OCI-LY1 (cell line): ENCODE data around the gene CCL1.

ENCODE experiments used
- H2AFZ ChIP-seq: fragments of 200-600 bp; sonication (generic), shearing (Covaris generic); 2 replicates; pipeline ENCODE4 v1.6.0; 2014; ENCODE audit warnings: antibody characterized with exemption, mild to moderate bottlenecking, low read length
- H3F3A ChIP-seq: fragments of 200-600 bp; sonication (generic), shearing (Covaris generic); 2 replicates; pipeline ENCODE4 v1.6.0; 2014; ENCODE audit warnings: mild to moderate bottlenecking, antibody characterized with exemption, low read length, moderate library complexity; ENCODE audit not compliant: insufficient read depth
- H3K27ac ChIP-seq: fragments of 200-600 bp; sonication (generic); 2 replicates; pipeline ENCODE4 v1.5.1; 2014; ENCODE audit warnings: low read length, mixed run types, mild to moderate bottlenecking, low read depth; ENCODE audit not compliant: poor library complexity, severe bottlenecking
- H3K27me3 ChIP-seq: fragments of 200-600 bp; sonication (generic); 2 replicates; pipeline ENCODE4 v1.6.0; 2014; ENCODE audit warnings: antibody characterized with exemption, mild to moderate bottlenecking, low read length, moderate library complexity; ENCODE audit not compliant: insufficient read depth
- H3K36me3 ChIP-seq: fragments of 200-600 bp; sonication (generic); 2 replicates; pipeline ENCODE4 v1.6.1; 2014; ENCODE audit warnings: mild to moderate bottlenecking, antibody characterized with exemption, low read length, moderate library complexity, mixed read lengths; ENCODE audit not compliant: insufficient read depth
- H3K4me1 ChIP-seq: fragments of 200-600 bp; sonication (generic); 2 replicates; pipeline ENCODE4 v1.5.1; 2014; ENCODE audit warnings: mild to moderate bottlenecking, low read length, moderate library complexity; ENCODE audit not compliant: insufficient read depth, severe bottlenecking
- H3K4me2 ChIP-seq: fragments of 200-600 bp; sonication (generic), shearing (Covaris generic); 2 replicates; pipeline ENCODE4 v1.6.1; 2014; ENCODE audit warnings: low read length
- H3K4me3 ChIP-seq: fragments of 200-600 bp; sonication (generic); 2 replicates; pipeline ENCODE4 v1.5.1; 2014; ENCODE audit warnings: low read length, low read depth, mild to moderate bottlenecking, mixed read lengths; ENCODE audit not compliant: poor library complexity, severe bottlenecking
- H3K79me2 ChIP-seq: fragments of 200-600 bp; shearing (Covaris generic); 2 replicates; pipeline ENCODE4 v1.6.1; 2016; ENCODE audit warnings: mixed run types, low read length, mixed read lengths; ENCODE audit not compliant: insufficient read depth
- H3K9ac ChIP-seq: fragments of 200-600 bp; sonication (generic), shearing (Covaris generic); 2 replicates; pipeline ENCODE4 v1.6.1; 2014; ENCODE audit warnings: mild to moderate bottlenecking, low read length, mixed read lengths
- H3K9me2 ChIP-seq: fragments of 200-600 bp; sonication (generic), shearing (Covaris generic); 2 replicates; pipeline ENCODE4 v1.6.1; 2014; ENCODE audit warnings: low read depth, mild to moderate bottlenecking, low read length, mixed read lengths
- H3K9me3 ChIP-seq: fragments of 200-600 bp; shearing (Covaris generic); 2 replicates; pipeline ENCODE4 v1.6.1; 2014; ENCODE audit warnings: low read length, mixed read lengths
- H4K20me1 ChIP-seq: fragments of 200-600 bp; sonication (generic), shearing (Covaris generic); 2 replicates; pipeline ENCODE4 v1.6.0; 2016; ENCODE audit warnings: mild to moderate bottlenecking, low read length; ENCODE audit not compliant: insufficient read depth
- CTCF ChIP-seq: fragments of 200-600 bp; sonication (generic), shearing (Covaris generic); IDR thresholded peaks from 2 replicates; pipeline ENCODE4 v1.5.1; 2017; ENCODE audit warnings: mild to moderate bottlenecking, antibody characterized with exemption, low read length, moderate library complexity, mixed read lengths
- EZH2 ChIP-seq: fragments of 200-600 bp; sonication (generic), shearing (Covaris generic); IDR thresholded peaks from 2 replicates; pipeline ENCODE4 v1.8.0; 2017; ENCODE audit warnings: borderline replicate concordance, mixed run types, mild to moderate bottlenecking, antibody characterized with exemption, low read length, moderate library complexity, mixed read lengths

The CCL1 gene

GRCh38 chr17:34321964-34322363, 41.1 kb downstream of the CCL1 start:
- Histone ChIP-seq H3K4me2 (no peak overlapping the region), H3F3A (no peaks in the 10 kb centered on the region), H2AFZ (no peak overlapping the region), H3K9me2 (no peaks in the 10 kb centered on the region), H3K27me3 (no peaks in the 10 kb centered on the region), H4K20me1 (no peaks in the 10 kb centered on the region), H3K4me3 (no peak overlapping the region), H3K9me3 (no peaks in the 10 kb centered on the region), H3K79me2 (no peaks in the 10 kb centered on the region), H3K4me1 (no peaks in the 10 kb centered on the region), H3K9ac (no peak overlapping the region), H3K27ac (no peak overlapping the region), H3K36me3 (no peaks in the 10 kb centered on the region)
- TF ChIP-seq EZH2 (no peak), CTCF (no peak)

- H3K36me3 ChIP-seq = no peaks in the 10 kb centered on the region
- no peaks in the 10 kb centered on the region for H3F3A ChIP-seq
Measured at GRCh38 chr17:34319039-34319483, 44.0 kb downstream of the CCL1 start, which contains the start of gene CCL8. TSS of gene CCL8 (plus strand) at chr17:34319435. CDS start at chr17:34319502, 67 bp downstream.

GRCh38 chr17:34318474-34318873, 44.6 kb downstream of the CCL1 start:
- Histone ChIP-seq H3K4me2 (no peak overlapping the region), H3K27me3 (no peaks in the 10 kb centered on the region), H3K79me2 (no peaks in the 10 kb centered on the region), H3K36me3 (no peaks in the 10 kb centered on the region), H3K4me1 (no peaks in the 10 kb centered on the region), H4K20me1 (no peaks in the 10 kb centered on the region), H2AFZ (no peak overlapping the region), H3F3A (no peaks in the 10 kb centered on the region), H3K9ac (no peak overlapping the region), H3K27ac (no peak overlapping the region), H3K9me3 (no peaks in the 10 kb centered on the region), H3K9me2 (no peaks in the 10 kb centered on the region), H3K4me3 (no peak overlapping the region)
- no peak for TF ChIP-seq EZH2
- peak; percentile 40; the same call in 1 of the 2 replicates for TF ChIP-seq CTCF

More at GRCh38 chr17:34319039-34319483, 44.0 kb downstream of the CCL1 start, which contains the start of gene CCL8:
- H3K27me3 ChIP-seq = no peaks in the 10 kb centered on the region
- no peak within 1 kb of the TSS for H3K4me3 ChIP-seq
- no peak within 1 kb of the TSS for H3K9ac ChIP-seq
- H3K27ac ChIP-seq = no peak within 1 kb of the TSS
- no peaks in the 10 kb centered on the region for H3K9me2 ChIP-seq
- no peaks in the 10 kb centered on the region for H4K20me1 ChIP-seq
- H3K9me3 ChIP-seq = no peaks in the 10 kb centered on the region
- no peaks in the 10 kb centered on the region for H3K79me2 ChIP-seq
- H3K4me2 ChIP-seq = no peak within 1 kb of the TSS
- no peaks in the 10 kb centered on the region for H3K4me1 ChIP-seq
- H2AFZ ChIP-seq = no peak within 1 kb of the TSS
- TF ChIP-seq CTCF = no peak
- TF ChIP-seq EZH2 = no peak
